Measurements from ENCODE around the gene METTL27.
"Not testable (repeated sequence)": the region's sequence is repeated elsewhere in the genome, so short reads cannot be mapped to it uniquely, and the experiment has no call there.

DNA sequence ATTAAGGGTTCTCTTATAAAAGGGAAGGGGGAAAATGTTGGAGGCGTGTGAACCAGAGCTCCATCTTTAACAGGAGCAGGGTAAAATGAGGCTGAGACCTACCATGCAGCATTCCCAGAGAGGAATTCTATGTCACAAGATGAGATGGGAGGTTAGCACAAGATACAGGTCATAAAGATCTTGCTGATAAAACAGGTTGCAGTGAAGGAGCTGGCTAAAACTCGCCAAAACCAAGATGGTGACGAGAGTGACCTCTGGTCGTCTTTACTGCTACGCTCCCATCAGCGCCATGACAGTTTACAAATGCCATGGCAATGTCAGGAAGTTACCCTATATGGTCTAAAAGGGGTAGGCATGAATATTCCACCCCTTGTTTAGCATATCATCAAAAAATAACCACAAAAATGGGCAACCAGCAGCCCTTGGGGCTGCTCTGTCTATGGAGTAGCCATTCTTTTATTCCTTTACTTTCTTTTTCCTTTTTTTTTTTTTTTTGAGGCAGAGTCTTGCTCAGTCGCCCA lies 51.1 kb downstream of the METTL27 start:
- not testable (repeated sequence) for TF ChIP-seq CTCF (conservative IDR thresholded peaks at IDR 0.05 in 1 of 2, IDR thresholded peaks at IDR 0.05 in 1 of 2; ENCODE audit: extremely low read depth in 1 of 2, insufficient read depth in 1 of 2, low read depth in 1 of 2, low read length in 2 of 2); EZH2 (IDR thresholded peaks at IDR 0.05; ENCODE audit: borderline replicate concordance, low read length)
